A673 (cell line): ENCODE measurements around the gene ITGA6. TPM values are rescaled to one million over a fixed set of nuclear protein-coding genes. Genes with fewer than 3 reads are reported as not detected.

Experiments
- BruUV-seq: library from RNA; stranded (reverse); fragments of 400-500 nt; replicated peaks from 2 replicates; lab custom pipeline; 2021; lab: Mats Ljungman, UMichigan
- CTCF ChIA-PET: fragments of 300-600 bp; sonication (Branson Sonifier 250); formaldehyde crosslinking; loops from one replicate; lab custom pipeline; 2022; ENCODE audit warnings: antibody characterized with exemption; lab: Charles Lee
- POLR2A ChIA-PET: fragments of 300-600 bp; sonication (Branson Sonifier 250); formaldehyde crosslinking; loops from one replicate; lab custom pipeline; 2022; ENCODE audit warnings: antibody characterized with exemption; ENCODE audit not compliant: low non-redundant PET; lab: Charles Lee
- DNase-seq: peaks from one replicate; pipeline ENCODE4 v3.0.0-alpha.2; 2015; ENCODE audit warnings: low spot score
- H3K27ac ChIP-seq: fragments of 200-600 bp; sonication (generic); 2 replicates; pipeline ENCODE4 v1.5.1; 2016; ENCODE audit warnings: mixed run types, low read depth, mild to moderate bottlenecking, mixed read lengths, antibody characterized with exemption, low read length; ENCODE audit not compliant: poor library complexity, severe bottlenecking
- H3K27me3 ChIP-seq: fragments of 200-600 bp; sonication (generic); replicated peaks from 2 replicates; pipeline ENCODE4 v1.6.1; 2017; ENCODE audit warnings: mixed run types, low read depth, mild to moderate bottlenecking, mixed read lengths, antibody characterized with exemption, low read length; ENCODE audit not compliant: insufficient read depth, poor library complexity
- H3K36me3 ChIP-seq: fragments of 200-600 bp; sonication (generic); 2 replicates; pipeline ENCODE4 v1.6.1; 2016; ENCODE audit warnings: mixed run types, mild to moderate bottlenecking, mixed read lengths, antibody characterized with exemption, low read length; ENCODE audit not compliant: insufficient read depth, poor library complexity, severe bottlenecking
- H3K4me1 ChIP-seq: fragments of 200-600 bp; sonication (generic); 2 replicates; pipeline ENCODE4 v1.6.1; 2017; ENCODE audit warnings: mixed run types, mild to moderate bottlenecking, mixed read lengths, antibody characterized with exemption, low read length; ENCODE audit not compliant: insufficient read depth, poor library complexity, severe bottlenecking
- H3K4me3 ChIP-seq: fragments of 200-600 bp; sonication (generic); 2 replicates; pipeline ENCODE4 v1.5.1; 2016; ENCODE audit warnings: low read depth, mixed run types, mild to moderate bottlenecking, mixed read lengths, low read length; ENCODE audit not compliant: poor library complexity, severe bottlenecking
- H3K9me3 ChIP-seq: fragments of 200-600 bp; sonication (generic); 2 replicates; pipeline ENCODE4 v1.6.1; 2016; ENCODE audit warnings: mixed run types, low read depth, mild to moderate bottlenecking, mixed read lengths, antibody characterized with exemption, low read length; ENCODE audit not compliant: poor library complexity, severe bottlenecking
- EZH2 ChIP-seq: fragments of 200-600 bp; sonication (generic); IDR thresholded peaks from 2 replicates; pipeline ENCODE4 v1.6.1; 2017; ENCODE audit warnings: borderline replicate concordance, low read depth, mild to moderate bottlenecking, mixed read lengths, antibody characterized with exemption, low read length; ENCODE audit not compliant: poor library complexity, severe bottlenecking
- intact Hi-C: fragments of 100-400 bp; cut with micrococcal nuclease; formaldehyde crosslinking; loops from one replicate; pipeline ENCODE4 v1.10.0; 2022; ENCODE audit not compliant: unreplicated experiment
- total RNA-seq: library from RNA; stranded (reverse); gene quantifications from 2 replicates; pipeline ENCODE4 v1.2.3, GENCODE V29; 2021
- TF ChIP-seq, protein P1 (sequence below): fragments of 300-800, 200-600 bp; sonication (generic); conservative IDR thresholded peaks from 2 replicates; pipeline ENCODE4 v1.5.1; 2017; ENCODE audit warnings: low read depth, mild to moderate bottlenecking, antibody characterized with exemption, low read length, moderate library complexity, mixed read lengths

Gene ITGA6
- total RNA-seq, 1 experiment from 2014 or later, result 7.7 TPM

DNA sequence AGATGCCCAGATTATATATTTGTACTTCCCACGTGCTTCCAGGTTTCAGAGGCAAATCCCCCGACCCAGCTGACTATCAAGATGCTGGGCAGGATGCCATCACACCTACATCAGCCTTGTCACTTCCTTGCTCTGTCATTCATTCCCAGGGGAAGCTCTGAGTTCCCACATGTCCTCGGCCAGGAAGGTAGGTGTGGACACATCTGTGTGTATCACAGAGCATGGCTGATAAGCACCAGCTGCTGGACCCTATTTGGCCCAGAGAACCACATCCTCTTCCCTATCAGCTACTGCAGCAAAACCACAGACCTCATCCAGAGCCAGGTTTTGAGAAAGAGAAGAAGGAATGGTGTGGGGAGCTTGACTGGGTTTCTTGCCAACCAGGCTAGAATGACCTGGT, 31.9 kb upstream of the ITGA6 start:
- Histone ChIP-seq H3K27ac (no peak overlapping the region), H3K27me3 (no peaks in the 10 kb centered on the region), H3K36me3 (no peaks in the 10 kb centered on the region), H3K4me1 (no peaks in the 10 kb centered on the region), H3K4me3 (no peak overlapping the region), H3K9me3 (no peaks in the 10 kb centered on the region)
- ChIA-PET CTCF (no interaction called here), POLR2A (interaction anchor here (0.6 kb wide), 1 partner anchor 508 kb away, joined by 9 read pairs; no protein-coding TSS in a partner anchor)
- no TSS peak for BruUV-seq
- TF ChIP-seq, protein P1, sequence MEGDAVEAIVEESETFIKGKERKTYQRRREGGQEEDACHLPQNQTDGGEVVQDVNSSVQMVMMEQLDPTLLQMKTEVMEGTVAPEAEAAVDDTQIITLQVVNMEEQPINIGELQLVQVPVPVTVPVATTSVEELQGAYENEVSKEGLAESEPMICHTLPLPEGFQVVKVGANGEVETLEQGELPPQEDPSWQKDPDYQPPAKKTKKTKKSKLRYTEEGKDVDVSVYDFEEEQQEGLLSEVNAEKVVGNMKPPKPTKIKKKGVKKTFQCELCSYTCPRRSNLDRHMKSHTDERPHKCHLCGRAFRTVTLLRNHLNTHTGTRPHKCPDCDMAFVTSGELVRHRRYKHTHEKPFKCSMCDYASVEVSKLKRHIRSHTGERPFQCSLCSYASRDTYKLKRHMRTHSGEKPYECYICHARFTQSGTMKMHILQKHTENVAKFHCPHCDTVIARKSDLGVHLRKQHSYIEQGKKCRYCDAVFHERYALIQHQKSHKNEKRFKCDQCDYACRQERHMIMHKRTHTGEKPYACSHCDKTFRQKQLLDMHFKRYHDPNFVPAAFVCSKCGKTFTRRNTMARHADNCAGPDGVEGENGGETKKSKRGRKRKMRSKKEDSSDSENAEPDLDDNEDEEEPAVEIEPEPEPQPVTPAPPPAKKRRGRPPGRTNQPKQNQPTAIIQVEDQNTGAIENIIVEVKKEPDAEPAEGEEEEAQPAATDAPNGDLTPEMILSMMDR, result no peak
- no peak for TF ChIP-seq EZH2
- intact Hi-C loops, result no loop called here
- no peak for DNase-seq

DNA sequence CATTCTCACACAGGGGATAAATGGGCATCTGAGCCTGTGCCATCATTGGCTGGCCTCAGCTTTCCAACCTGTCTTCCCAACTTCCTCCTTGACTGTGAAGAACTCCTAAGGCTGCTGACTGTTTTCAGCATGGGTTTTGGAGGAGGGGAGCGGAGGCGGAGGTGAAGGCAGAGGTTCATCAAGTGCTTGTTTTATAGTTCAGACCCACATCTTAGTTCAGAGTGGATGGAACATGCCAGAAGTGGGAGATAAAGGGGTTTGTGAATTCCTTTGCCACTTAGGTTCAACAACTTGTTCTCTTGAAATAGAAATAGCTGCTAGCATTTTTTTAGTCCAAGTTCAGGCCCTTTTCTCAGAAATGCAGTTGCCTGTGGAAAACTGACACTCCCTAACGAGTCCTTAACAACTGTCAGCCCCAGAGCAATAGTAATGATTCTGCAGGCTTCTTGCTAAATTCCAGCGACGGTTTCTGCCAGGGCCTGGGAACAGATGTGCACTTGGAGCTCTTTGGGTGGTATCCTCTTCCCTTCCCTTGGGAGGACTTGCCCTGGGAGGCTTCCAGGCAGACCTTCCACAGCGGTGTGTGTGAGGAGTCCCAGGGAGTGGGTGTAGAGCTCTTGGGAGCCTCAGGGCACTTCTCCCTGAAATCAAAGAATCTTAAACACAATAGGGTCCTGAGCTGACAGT, 30.1 kb upstream of the ITGA6 start:
- Histone ChIP-seq H3K4me3 (no peak overlapping the region), H3K27me3 (no peaks in the 10 kb centered on the region), H3K9me3 (no peaks in the 10 kb centered on the region), H3K36me3 (no peaks in the 10 kb centered on the region), H3K4me1 (no peaks in the 10 kb centered on the region), H3K27ac (no peak overlapping the region)
- TF ChIP-seq, protein P1, result no peak
- TF ChIP-seq EZH2, result no peak
- POLR2A ChIA-PET, result no interaction called here
- CTCF ChIA-PET, result no interaction called here
- intact Hi-C loops, result no loop called here
- no TSS peak for BruUV-seq
- DNase-seq, result no peak

DNA sequence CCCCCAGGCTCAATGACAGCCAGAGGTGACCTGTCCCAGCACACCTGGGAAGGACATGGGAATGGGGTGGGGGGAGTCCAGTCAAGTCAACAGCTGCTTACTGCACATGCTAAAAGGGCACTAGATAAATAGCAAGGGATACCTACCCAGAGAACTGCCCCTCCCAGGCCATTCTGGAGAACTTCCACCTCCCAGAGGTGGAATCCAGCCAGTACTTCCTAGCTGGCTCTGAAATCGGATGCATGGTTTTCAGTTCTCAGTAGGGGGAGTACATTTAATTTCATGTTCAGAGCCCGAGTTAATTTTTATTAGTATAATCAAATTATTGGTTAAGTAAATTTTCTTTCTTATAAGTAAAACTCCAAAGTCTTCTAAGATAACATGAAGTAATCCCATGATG, 28.9 kb upstream of the ITGA6 start:
- BruUV-seq, result no TSS peak
- Histone ChIP-seq H3K4me3 (no peak overlapping the region), H3K27ac (no peak overlapping the region), H3K27me3 (no peaks in the 10 kb centered on the region), H3K36me3 (no peaks in the 10 kb centered on the region), H3K9me3 (no peaks in the 10 kb centered on the region), H3K4me1 (no peaks in the 10 kb centered on the region)
- no peak for TF ChIP-seq EZH2
- TF ChIP-seq, protein P1, result no peak
- DNase-seq, result no peak
- intact Hi-C loops, result no loop called here
- POLR2A ChIA-PET, result no interaction called here
- CTCF ChIA-PET, result no interaction called here
